B cell (primary cell): ENCODE results near the gene NFKBIA.

Experiments
- EZH2 ChIP-seq: IDR thresholded peaks from 2 replicates; pipeline ENCODE4 v1.6.1; 2012; ENCODE audit warnings: borderline replicate concordance, low read depth, mild to moderate bottlenecking, moderate library complexity, low read length; ENCODE audit not compliant: insufficient read depth, poor library complexity, severe bottlenecking
- TF ChIP-seq, protein P1 (sequence below): fragments of 200-600 bp; IDR thresholded peaks from one replicate; pipeline ENCODE4 v1.8.0; 2022; ENCODE audit warnings: antibody characterized with exemption, mild to moderate bottlenecking

DNA sequence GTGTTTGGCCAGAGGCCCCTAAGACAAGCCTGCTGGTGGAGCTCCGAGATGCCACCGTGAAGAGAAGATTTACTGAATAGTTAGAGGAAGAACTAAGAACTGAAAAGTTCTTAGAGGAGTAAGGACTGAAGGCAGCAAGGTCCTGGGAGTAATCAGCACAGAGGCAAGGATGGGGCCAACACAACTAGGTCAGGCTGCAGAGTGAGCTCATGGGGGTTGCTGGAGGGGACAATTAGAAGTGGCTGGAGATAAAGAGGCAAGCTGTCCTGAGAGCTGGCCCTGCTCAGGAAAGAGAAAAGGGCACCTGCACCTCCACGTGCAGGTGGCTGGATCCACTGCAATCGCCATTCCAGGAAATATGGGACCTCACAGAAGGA, 52.7 kb downstream of the NFKBIA start:
- TF ChIP-seq, protein P1, sequence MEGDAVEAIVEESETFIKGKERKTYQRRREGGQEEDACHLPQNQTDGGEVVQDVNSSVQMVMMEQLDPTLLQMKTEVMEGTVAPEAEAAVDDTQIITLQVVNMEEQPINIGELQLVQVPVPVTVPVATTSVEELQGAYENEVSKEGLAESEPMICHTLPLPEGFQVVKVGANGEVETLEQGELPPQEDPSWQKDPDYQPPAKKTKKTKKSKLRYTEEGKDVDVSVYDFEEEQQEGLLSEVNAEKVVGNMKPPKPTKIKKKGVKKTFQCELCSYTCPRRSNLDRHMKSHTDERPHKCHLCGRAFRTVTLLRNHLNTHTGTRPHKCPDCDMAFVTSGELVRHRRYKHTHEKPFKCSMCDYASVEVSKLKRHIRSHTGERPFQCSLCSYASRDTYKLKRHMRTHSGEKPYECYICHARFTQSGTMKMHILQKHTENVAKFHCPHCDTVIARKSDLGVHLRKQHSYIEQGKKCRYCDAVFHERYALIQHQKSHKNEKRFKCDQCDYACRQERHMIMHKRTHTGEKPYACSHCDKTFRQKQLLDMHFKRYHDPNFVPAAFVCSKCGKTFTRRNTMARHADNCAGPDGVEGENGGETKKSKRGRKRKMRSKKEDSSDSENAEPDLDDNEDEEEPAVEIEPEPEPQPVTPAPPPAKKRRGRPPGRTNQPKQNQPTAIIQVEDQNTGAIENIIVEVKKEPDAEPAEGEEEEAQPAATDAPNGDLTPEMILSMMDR = no peak
- TF ChIP-seq EZH2 = no peak
